Motor neuron (in vitro differentiated cells): Measurements from ENCODE around the gene BANF2. TPM values are rescaled to one million over a fixed set of nuclear protein-coding genes. Genes with fewer than 3 reads are reported as not detected.

Source experiments
- ATAC-seq, 8 experiments: fragments of 200-7000 bp; cut with Tn5 transposase; replicated peaks in 6 of 8; 2 replicates each; pipeline ENCODE4 v1.8.0; 2021; ENCODE audit warnings: mild to moderate bottlenecking in 8 of 8, moderate library complexity in 8 of 8
- H3K27ac ChIP-seq, 2 donors: fragments of 250-450 bp; sonication (Bioruptor Pico); 2 replicates each; pipeline ENCODE4 v1.9.0; 2021; ENCODE audit warnings: antibody characterized with exemption in 2 of 2, mild to moderate bottlenecking in 2 of 2, moderate library complexity in 1 of 2
- H3K4me1 ChIP-seq, 2 donors: fragments of 250-450 bp; sonication (Bioruptor Pico); replicated peaks in 1 of 2; 2 replicates each; pipeline ENCODE4 v1.6.1; 2021; ENCODE audit warnings: antibody characterized with exemption in 2 of 2, mild to moderate bottlenecking in 2 of 2, moderate library complexity in 1 of 2
- H3K4me3 ChIP-seq, 5 donors: fragments of 250-450 bp; sonication (Bioruptor Pico); 2 replicates each; pipeline ENCODE4 v1.9.0; 2021; ENCODE audit warnings: antibody characterized with exemption in 5 of 5, mild to moderate bottlenecking in 5 of 5, moderate library complexity in 4 of 5
- WGBS, 10 experiments: fragments of 450-650 bp; shearing (Covaris generic); methylation state at CpG; one replicate each; pipeline ENCODE4 v1.0.0; 2022; 5-methylcytosine and 5-hydroxymethylcytosine counted together
- in situ Hi-C, 9 experiments: fragments of 400-800 bp; cut with MboI; loops; one replicate each; pipeline ENCODE4 v1.15.0; 2021; ENCODE audit warnings: low sequenced_read_pairs in 9 of 9, low pct_unique_long_range_greater_than_20kb in 2 of 9; ENCODE audit not compliant: unreplicated experiment in 9 of 9
- total RNA-seq, 8 experiments: library from RNA; unstranded; fragments of 300-600 nt; gene quantifications; 2 replicates each; pipeline versions ENCODE4 v1.2.3 to v1.2.4, GENCODE V29; 2022

The BANF2 gene
- total RNA-seq: not detected

DNA sequence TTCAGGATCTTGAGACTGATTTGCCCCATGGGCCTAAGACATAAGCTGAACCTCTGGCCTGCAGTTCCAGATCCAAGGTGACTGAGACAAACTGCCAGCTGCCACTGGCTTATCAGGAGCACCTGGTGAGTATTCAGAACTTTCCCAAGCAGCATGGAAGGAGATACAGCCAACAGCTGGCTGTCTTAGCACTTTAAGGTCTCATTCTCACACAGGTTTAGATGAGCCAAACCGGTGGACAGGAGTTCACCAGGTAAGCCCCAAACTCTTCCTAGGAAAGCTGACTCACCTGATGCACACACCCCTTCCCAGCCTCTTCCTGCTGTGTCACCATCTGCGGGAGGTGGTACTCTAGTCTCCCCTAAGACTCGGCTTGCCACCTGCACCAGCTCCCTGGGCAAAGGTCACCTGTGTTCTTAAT, at the start of gene BANF2:
Gene BANF2 (plus strand): TSS at position 36 of the 421 bp plus-strand sequence. CDS start 25,060 bp downstream, outside the sequence.
- no peaks in the 10 kb centered on the region for H3K4me1 ChIP-seq
- no peak for ATAC-seq
- 20 to 69% (median 63%) methylated on average over 1 to 3 of the region's 3 CpGs; no CpG with 5 or more reads in 7 of the 10 experiments for WGBS, 10 experiments
- in situ Hi-C loops: loop anchor here in 1 of 9 experiments (25.0 kb wide), 1 partner anchor 212 kb away; no protein-coding TSS in a partner anchor
- H3K27ac ChIP-seq: no peak within 1 kb of the TSS
- H3K4me3 ChIP-seq: no peak within 1 kb of the TSS

DNA sequence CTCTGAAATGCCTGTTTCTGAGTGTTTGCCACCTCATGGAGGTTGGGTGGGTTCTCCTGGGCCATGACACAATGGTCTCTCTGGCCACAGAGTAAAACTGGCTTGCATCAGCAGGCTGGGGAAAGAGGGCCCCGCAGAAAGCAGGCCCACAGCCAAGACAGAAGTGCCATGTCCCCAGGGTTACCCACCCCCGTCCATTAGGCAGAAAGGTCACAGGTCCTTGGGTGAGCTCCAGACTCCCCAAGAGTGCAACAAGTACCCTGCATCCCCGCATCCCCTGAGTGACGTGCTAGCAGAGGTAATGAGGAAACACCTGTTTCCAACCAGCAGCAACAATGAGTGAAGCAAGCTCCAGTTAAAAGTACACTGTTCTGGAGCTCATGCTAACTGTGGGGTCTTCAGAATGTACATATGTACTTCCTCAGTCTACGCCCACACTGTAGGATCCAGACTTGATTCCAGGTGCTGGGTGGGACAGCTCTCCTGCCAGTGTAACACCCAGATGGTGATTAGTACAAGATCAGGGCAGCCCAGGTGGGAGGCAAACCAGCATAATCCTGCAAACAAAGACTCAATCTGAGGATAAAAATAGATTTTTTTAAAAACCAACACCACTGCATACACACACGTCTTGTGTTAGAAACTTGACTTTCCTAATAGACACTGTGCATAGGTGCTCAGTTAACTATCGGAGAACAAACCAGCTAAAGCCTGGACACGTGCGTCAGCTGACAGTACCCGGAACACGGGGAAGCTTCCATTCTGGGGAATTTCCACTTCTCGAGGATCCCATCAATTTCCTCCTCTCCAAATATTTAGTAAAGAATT, 49.3 kb upstream of the BANF2 start:
- H3K27ac ChIP-seq: no peak overlapping the region
- peaks cover 7 to 15% of the 10 kb centered on the region in 2 donors for H3K4me1 ChIP-seq
- in situ Hi-C loops: loop anchor here in 4 of 9 experiments (25.0 kb wide), 3 partner anchors 237 to 312 kb away; partner anchors contain the start of genes MGME1 (in 1 of the 4) and SNX5 (in 1 of the 4)
- WGBS, 10 experiments: 43 to 100% (median 80%) methylated on average over 1 to 6 of the region's 12 CpGs; no CpG with 5 or more reads in 3 of the 10 experiments
- peak in 2 of 8 experiments; percentile 22 to 69 for ATAC-seq
- H3K4me3 ChIP-seq: no peak overlapping the region

DNA sequence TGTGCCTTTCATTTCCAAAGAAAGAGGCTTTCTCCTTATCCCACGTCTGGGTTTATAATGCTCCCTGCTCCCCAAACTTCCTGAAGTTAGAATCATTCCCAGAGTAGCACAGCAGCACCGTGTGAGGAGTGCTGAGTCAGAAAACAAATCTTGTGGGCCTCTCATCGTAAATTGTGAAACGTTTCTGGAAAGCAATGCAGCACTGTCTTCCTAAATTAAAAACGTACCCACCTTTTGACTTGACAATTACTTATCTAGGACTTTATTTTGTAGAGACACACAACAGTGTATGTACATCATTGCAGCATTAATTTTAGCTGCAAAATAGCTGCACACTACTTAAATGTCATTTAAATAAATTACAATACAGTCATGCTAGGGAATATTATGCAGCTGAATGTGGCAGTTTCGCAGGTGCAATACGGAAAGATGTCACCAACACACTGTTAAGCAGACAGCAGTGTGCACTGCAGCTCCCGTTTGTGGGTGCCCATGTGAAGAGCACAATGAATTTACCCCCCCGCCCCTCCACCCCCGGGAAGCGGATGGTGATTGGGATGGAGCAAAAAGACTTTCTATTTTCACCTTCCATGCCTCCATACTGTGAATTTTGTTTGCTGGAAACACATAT, 48.5 kb upstream of the BANF2 start:
- in situ Hi-C loops: loop anchor here in 4 of 9 experiments (25.0 kb wide), 3 partner anchors 236 to 311 kb away; partner anchors contain the start of genes MGME1 (in 1 of the 4) and SNX5 (in 1 of the 4)
- Histone ChIP-seq H3K4me1 (peaks cover 5 to 7% of the 10 kb centered on the region in 2 donors), H3K27ac (no peak overlapping the region), H3K4me3 (no peak overlapping the region)
- peak in 3 of 8 experiments; percentile 5 to 30 (median 8) for ATAC-seq
- WGBS, 10 experiments: 0 to 100% (median 44%) methylated on average over 1 to 6 of the region's 11 CpGs; no CpG with 5 or more reads in 2 of the 10 experiments

DNA sequence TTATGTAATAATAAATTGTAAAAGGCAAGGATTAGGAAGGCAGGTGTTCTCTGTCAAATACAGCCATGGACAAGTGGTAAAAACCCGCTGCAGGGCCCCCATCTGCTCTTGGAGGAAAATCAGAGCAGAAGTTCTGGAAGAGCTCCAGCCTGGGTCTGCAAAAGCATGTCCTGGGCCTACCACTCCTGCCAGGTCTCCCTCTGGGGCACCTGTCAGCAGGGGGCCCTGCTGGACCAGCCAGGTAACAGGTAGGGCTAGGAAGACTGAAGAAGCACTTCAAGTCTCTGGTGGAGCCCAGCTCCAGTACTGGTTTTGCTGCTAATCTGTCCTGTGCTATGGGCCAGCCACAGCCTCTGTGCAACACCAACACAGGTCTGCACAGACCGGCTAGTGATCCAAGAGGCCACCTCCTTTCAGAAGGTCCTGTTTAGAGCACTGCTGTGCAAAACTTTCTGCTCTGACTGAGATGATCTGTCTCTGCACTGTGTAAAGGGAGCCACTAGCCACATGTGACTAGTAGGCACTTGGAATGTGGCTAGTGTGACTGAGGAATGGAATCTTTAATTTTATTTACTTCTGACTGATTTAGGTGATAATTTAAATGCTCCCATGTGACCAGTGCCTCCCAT, 47.9 kb upstream of the BANF2 start:
- Histone ChIP-seq H3K4me3 (no peak overlapping the region), H3K27ac (no peak overlapping the region), H3K4me1 (peaks cover 0 to 1% of the 10 kb centered on the region in 2 donors)
- peak in 3 of 8 experiments; percentile 17 to 33 (median 22) for ATAC-seq
- in situ Hi-C loops: loop anchor here in 4 of 9 experiments (25.0 kb wide), 3 partner anchors 235 to 310 kb away; partner anchors contain the start of genes MGME1 (in 1 of the 4) and SNX5 (in 1 of the 4)
- 100% methylated on average over 1 of the region's 2 CpGs; no CpG with 5 or more reads in 8 of the 10 experiments for WGBS, 10 experiments

DNA sequence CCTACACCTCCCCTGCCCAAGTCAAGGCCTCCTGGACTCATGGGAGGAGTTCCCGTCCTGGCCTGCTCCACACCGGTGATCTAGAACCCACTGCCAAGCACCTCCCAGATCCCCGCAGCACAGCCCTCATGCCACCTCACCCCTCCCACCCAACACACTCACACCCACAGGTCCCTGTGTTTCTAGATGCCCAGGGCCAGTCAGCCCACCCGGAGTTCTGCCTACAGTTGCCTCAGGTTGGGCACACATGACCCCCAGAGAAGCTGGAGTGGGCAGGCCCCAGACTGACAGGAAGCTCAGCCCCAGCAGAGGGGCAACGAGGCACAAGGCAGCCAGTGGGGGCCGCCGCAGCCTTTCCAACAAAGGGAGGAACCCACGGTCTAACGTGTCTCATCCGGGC, 47.4 kb upstream of the BANF2 start:
- no peaks in the 10 kb centered on the region for H3K4me1 ChIP-seq
- peak in 2 of 8 experiments; percentile 15 to 25 for ATAC-seq
- 50 to 89% (median 80%) methylated on average over 1 to 6 of the region's 10 CpGs; no CpG with 5 or more reads in 5 of the 10 experiments for WGBS, 10 experiments
- in situ Hi-C loops: loop anchor here in 4 of 9 experiments (25.0 kb wide), 3 partner anchors 235 to 310 kb away; partner anchors contain the start of genes MGME1 (in 1 of the 4) and SNX5 (in 1 of the 4)
- no peak overlapping the region for H3K27ac ChIP-seq
- H3K4me3 ChIP-seq: no peak overlapping the region

DNA sequence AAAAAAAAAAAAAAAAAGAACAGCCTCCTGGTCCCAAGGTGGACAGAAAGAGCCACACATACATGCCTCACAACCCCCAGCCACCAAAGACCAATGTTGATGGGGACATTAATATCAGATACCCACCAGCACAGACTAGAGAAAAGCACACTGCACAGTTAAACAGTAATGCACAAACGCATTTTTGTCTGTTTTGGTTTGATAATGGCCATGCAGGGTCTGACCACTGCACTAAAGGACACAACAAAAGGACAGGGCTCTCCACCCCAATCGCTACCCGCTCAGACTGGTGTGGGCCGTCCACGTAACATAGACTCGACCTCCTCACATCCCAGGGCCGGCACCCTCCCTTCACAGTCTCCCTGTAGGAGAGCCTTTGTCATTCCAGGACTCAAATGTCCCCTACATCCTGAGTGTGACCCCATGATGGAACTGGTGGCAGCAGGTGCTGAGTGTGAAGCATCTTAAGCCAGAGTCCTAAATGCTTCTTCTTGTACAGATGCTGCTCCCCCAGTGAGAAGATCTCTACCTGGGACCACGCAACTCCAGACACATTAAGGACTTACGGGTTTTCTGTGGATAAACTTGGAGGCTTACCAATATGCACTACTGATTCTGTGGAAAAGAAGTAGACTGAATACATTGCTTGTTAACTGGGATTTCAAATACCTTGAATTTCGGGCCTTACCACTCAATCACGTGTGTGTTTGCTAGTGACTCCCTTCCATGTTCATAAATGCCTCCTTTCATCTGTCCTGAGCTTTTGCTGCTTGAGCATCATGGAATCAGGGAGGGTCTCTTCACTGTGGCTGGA, 45.7 kb upstream of the BANF2 start:
- in situ Hi-C loops: loop anchor here in 4 of 9 experiments (25.0 kb wide), 3 partner anchors 233 to 308 kb away; partner anchors contain the start of genes MGME1 (in 1 of the 4) and SNX5 (in 1 of the 4)
- no peak overlapping the region for H3K27ac ChIP-seq
- H3K4me3 ChIP-seq: no peak overlapping the region
- no peaks in the 10 kb centered on the region for H3K4me1 ChIP-seq
- ATAC-seq: no peak
- 86 to 100% (median 98%) methylated on average over 1 to 6 of the region's 11 CpGs; no CpG with 5 or more reads in 3 of the 10 experiments for WGBS, 10 experiments

DNA sequence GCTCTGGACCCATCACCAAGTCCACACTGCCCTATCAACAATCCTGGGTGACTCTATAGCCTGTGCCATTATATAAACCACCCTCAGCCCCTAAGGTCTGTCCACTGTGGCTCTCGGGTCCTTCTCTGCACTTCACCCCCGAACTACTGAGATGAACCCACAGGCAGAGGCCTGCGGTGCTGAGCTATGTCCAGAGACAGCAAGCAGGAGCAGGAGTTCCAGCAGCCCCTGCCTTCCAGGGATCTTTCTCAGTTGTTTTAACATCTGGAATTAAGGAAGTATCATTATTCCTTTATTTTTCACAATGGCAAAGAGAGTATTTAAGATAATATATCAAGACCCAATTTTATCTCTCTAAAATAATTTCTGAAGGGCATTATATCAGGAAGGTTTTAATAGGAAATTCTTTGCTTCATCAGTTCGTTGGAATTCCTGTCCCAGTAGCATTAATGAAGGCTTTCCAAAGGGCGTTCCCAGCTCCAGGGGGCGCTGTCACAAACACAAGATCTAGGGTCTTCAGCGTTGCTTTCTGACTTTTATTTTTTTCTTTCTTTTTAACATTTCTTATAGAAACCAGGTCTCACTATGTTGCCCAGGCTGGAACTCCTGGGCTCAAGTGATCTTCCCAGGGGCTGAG, 45.0 kb upstream of the BANF2 start:
- in situ Hi-C loops: loop anchor here in 4 of 9 experiments (25.0 kb wide), 3 partner anchors 233 to 308 kb away; partner anchors contain the start of genes MGME1 (in 1 of the 4) and SNX5 (in 1 of the 4)
- Histone ChIP-seq H3K4me3 (no peak overlapping the region), H3K4me1 (no peaks in the 10 kb centered on the region), H3K27ac (no peak overlapping the region)
- no peak for ATAC-seq
- WGBS, 10 experiments: 17 to 100% (median 51%) methylated on average over 1 to 7 of the region's 7 CpGs

DNA sequence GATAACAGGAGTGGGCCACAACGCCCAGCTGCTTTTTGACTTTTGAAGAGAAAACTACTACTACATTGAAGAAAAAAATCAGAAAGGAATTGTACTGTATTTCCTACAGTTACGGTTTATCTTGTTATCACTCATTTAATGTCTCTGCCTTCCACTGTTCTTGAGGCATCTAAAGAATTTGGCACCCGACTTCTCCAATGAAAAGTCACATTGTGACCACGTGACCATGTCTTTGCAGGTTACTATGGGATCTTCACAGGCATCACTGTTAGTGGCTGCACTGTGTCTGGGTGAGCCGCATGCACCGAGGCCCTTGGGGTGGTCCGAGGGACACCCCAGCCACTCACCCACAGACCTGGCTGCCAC, 44.5 kb upstream of the BANF2 start:
- WGBS, 10 experiments: 61 to 96% (median 83%) methylated on average over 2 to 7 of the region's 7 CpGs; no CpG with 5 or more reads in 2 of the 10 experiments
- in situ Hi-C loops: loop anchor here in 4 of 9 experiments (25.0 kb wide), 3 partner anchors 232 to 307 kb away; partner anchors contain the start of genes MGME1 (in 1 of the 4) and SNX5 (in 1 of the 4)
- no peaks in the 10 kb centered on the region for H3K4me1 ChIP-seq
- no peak overlapping the region for H3K4me3 ChIP-seq
- peak in 1 of 8 experiments; percentile 61 for ATAC-seq
- H3K27ac ChIP-seq: no peak overlapping the region

DNA sequence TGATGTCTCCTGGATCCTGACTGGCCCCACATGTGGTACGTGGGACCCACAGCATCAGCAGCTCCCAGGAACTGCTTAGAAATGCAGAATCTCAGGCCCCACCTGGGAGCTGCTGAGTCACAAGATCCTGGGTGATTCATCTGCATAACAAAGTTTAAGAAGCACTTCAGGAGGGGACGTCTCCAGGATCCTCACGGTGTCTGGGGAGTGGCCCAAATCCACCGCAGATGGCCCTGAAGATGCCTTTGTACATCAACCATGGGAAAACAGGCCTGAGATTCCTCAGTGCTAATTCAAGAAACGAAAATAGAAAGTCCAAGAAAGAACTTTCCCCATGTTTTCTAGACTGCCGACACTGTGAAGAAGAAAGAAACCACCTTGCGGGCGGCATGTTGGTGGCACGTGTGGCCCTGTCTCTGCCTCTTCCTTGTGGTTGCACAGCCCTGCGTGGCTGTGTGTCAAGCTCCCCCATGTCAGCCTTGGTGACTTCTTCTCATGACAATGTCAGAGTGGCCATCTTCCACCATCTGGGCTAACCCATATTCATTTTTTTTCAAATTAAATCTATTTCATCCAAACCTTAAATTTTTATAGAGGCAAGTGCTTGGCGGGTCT, 43.8 kb upstream of the BANF2 start:
- Histone ChIP-seq H3K27ac (no peak overlapping the region), H3K4me3 (no peak overlapping the region), H3K4me1 (no peaks in the 10 kb centered on the region)
- in situ Hi-C loops: loop anchor here in 4 of 9 experiments (25.0 kb wide), 3 partner anchors 231 to 306 kb away; partner anchors contain the start of genes MGME1 (in 1 of the 4) and SNX5 (in 1 of the 4)
- ATAC-seq: peak in 2 of 8 experiments; percentile 39 to 58
- WGBS, 10 experiments: 47 to 100% (median 91%) methylated on average over 1 to 9 of the region's 11 CpGs; no CpG with 5 or more reads in 1 of the 10 experiments

DNA sequence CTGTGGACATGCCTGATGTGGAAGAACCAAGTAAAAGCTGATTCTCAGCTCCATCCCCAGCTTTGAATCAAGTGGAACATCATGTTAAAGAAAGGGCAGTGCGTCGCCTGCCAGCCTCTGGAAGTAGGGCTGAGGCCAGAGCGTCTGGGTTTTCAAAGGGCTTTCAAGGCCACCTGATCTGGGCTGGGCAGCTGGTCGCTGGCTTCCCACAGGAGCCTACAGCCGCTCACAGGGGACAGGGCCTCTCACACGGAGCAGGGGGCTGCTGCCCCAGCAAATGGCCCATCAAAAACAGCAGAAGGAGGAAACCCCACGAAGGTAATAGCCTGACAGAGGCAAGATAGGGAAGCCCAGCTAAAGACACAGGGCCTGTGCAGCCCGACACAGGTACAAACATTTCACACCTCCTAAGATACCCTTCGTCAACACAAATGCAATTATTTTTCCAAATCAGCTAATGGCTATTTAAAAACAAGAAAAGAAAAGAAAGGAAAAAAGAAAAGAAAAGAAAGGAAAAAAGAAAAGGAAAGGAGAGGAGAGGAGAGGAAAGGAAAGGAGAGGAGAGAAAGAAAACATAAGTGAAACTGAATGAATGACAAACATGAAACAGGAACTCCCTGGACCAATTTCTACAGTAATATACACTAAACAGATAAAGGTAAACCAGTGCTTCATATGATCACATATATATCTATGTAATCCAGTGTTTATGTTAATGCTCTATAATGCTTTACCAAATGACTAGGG, 42.5 kb upstream of the BANF2 start:
- in situ Hi-C loops: loop anchor here in 4 of 9 experiments (25.0 kb wide), 3 partner anchors 230 to 305 kb away; partner anchors contain the start of genes MGME1 (in 1 of the 4) and SNX5 (in 1 of the 4)
- H3K4me1 ChIP-seq: no peaks in the 10 kb centered on the region
- no peak overlapping the region for H3K27ac ChIP-seq
- no peak overlapping the region for H3K4me3 ChIP-seq
- 58 to 94% (median 77%) methylated on average over 3 to 9 of the region's 9 CpGs for WGBS, 10 experiments
- ATAC-seq: no peak
